ENCODE results near the gene AK6. TPM values are rescaled to one million over a fixed set of nuclear protein-coding genes. Genes with fewer than 3 reads are reported as not detected.

The AK6 gene
- total and polyA plus RNA-seq, 9 of the 15 experiments (the other 6 are each of a cell fraction or from before 2014, with no cell fraction given) = 84.6 to 669 (median 143) TPM

GRCh38 chr5:69364414-69364813, 4.9 kb downstream of the AK6 start (continued):
- TF ChIP-seq LARP7 (IDR thresholded peaks at IDR 0.05) (no peak), BCLAF1 (IDR thresholded peaks at IDR 0.05; ENCODE audit: borderline replicate concordance in 1 of 2, control insufficient read depth in 1 of 2, low read depth in 2 of 2, low read length in 1 of 2) (no peak), ZNF444 (CRISPR knock-in tag; IDR thresholded peaks at IDR 0.05) (no peak), CBX3 (IDR thresholded peaks at IDR 0.05; ENCODE audit: borderline replicate concordance in 1 of 2, low read length in 2 of 2) (0 out of 3 replicates have a peak, but pooled peaks of 1 of the 2 experiments have one; percentile 20), PURB (CRISPR knock-in tag; IDR thresholded peaks at IDR 0.05; ENCODE audit: low read depth) (no peak), TBP (optimal IDR thresholded peaks at IDR 0.05; ENCODE audit: low read depth, low read length) (no peak), HCFC1 (IDR thresholded peaks at IDR 0.05; ENCODE audit: low read depth, low read length) (no peak), TCF3 (CRISPR knock-in tag; IDR thresholded peaks at IDR 0.05) (no peak), RBBP5 (IDR thresholded peaks at IDR 0.05; ENCODE audit: borderline replicate concordance, insufficient read depth, low read length, poor library complexity, severe bottlenecking) (no peak), GATAD2B (IDR thresholded peaks at IDR 0.05; ENCODE audit: borderline replicate concordance) (no peak)
- TF ChIP-seq, protein P1, sequence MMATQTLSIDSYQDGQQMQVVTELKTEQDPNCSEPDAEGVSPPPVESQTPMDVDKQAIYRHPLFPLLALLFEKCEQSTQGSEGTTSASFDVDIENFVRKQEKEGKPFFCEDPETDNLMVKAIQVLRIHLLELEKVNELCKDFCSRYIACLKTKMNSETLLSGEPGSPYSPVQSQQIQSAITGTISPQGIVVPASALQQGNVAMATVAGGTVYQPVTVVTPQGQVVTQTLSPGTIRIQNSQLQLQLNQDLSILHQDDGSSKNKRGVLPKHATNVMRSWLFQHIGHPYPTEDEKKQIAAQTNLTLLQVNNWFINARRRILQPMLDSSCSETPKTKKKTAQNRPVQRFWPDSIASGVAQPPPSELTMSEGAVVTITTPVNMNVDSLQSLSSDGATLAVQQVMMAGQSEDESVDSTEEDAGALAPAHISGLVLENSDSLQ (IDR thresholded peaks at IDR 0.05) = peak; percentile 8; the same call in 1 of the 2 replicates
- TF ChIP-seq, protein P2, sequence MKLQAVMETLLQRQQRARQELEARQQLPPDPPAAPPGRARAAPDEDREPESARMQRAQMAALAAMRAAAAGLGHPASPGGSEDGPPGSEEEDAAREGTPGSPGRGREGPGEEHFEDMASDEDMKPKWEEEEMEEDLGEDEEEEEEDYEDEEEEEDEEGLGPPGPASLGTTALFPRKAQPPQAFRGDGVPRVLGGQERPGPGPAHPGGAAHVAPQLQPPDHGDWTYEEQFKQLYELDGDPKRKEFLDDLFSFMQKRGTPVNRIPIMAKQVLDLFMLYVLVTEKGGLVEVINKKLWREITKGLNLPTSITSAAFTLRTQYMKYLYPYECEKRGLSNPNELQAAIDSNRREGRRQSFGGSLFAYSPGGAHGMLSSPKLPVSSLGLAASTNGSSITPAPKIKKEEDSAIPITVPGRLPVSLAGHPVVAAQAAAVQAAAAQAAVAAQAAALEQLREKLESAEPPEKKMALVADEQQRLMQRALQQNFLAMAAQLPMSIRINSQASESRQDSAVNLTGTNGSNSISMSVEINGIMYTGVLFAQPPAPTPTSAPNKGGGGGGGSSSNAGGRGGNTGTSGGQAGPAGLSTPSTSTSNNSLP (IDR thresholded peaks at IDR 0.05; ENCODE audit: borderline replicate concordance, low read depth, low read length) = no peak
- TF ChIP-seq, protein P3, sequence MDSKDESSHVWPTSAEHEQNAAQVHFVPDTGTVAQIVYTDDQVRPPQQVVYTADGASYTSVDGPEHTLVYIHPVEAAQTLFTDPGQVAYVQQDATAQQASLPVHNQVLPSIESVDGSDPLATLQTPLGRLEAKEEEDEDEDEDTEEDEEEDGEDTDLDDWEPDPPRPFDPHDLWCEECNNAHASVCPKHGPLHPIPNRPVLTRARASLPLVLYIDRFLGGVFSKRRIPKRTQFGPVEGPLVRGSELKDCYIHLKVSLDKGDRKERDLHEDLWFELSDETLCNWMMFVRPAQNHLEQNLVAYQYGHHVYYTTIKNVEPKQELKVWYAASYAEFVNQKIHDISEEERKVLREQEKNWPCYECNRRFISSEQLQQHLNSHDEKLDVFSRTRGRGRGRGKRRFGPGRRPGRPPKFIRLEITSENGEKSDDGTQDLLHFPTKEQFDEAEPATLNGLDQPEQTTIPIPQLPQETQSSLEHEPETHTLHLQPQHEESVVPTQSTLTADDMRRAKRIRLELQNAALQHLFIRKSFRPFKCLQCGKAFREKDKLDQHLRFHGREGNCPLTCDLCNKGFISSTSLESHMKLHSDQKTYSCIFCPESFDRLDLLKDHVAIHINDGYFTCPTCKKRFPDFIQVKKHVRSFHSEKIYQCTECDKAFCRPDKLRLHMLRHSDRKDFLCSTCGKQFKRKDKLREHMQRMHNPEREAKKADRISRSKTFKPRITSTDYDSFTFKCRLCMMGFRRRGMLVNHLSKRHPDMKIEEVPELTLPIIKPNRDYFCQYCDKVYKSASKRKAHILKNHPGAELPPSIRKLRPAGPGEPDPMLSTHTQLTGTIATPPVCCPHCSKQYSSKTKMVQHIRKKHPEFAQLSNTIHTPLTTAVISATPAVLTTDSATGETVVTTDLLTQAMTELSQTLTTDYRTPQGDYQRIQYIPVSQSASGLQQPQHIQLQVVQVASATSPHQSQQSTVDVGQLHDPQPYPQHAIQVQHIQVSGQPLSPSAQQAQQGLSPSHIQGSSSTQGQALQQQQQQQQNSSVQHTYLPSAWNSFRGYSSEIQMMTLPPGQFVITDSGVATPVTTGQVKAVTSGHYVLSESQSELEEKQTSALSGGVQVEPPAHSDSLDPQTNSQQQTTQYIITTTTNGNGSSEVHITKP (IDR thresholded peaks at IDR 0.05; ENCODE audit: partially characterized antibody) = no peak
- TF ChIP-seq, protein P4, sequence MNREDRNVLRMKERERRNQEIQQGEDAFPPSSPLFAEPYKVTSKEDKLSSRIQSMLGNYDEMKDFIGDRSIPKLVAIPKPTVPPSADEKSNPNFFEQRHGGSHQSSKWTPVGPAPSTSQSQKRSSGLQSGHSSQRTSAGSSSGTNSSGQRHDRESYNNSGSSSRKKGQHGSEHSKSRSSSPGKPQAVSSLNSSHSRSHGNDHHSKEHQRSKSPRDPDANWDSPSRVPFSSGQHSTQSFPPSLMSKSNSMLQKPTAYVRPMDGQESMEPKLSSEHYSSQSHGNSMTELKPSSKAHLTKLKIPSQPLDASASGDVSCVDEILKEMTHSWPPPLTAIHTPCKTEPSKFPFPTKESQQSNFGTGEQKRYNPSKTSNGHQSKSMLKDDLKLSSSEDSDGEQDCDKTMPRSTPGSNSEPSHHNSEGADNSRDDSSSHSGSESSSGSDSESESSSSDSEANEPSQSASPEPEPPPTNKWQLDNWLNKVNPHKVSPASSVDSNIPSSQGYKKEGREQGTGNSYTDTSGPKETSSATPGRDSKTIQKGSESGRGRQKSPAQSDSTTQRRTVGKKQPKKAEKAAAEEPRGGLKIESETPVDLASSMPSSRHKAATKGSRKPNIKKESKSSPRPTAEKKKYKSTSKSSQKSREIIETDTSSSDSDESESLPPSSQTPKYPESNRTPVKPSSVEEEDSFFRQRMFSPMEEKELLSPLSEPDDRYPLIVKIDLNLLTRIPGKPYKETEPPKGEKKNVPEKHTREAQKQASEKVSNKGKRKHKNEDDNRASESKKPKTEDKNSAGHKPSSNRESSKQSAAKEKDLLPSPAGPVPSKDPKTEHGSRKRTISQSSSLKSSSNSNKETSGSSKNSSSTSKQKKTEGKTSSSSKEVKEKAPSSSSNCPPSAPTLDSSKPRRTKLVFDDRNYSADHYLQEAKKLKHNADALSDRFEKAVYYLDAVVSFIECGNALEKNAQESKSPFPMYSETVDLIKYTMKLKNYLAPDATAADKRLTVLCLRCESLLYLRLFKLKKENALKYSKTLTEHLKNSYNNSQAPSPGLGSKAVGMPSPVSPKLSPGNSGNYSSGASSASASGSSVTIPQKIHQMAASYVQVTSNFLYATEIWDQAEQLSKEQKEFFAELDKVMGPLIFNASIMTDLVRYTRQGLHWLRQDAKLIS (CRISPR knock-in tag; IDR thresholded peaks at IDR 0.05) = no peak

Measured in K562 (cell line).